Vagina (tissue), 2 donors: ENCODE data around the gene LRIT3.

Experiments
- CTCF ChIP-seq, 3 experiments: fragments of 450-650 bp in 2 of 3; fragments of 200-600 bp in 1 of 3; sonication (generic) in 1 of 3; IDR thresholded peaks; one replicate each; pipeline ENCODE4 v1.5.1; 2017 to 2019; ENCODE audit warnings: antibody characterized with exemption in 3 of 3, mild to moderate bottlenecking in 2 of 3, moderate library complexity in 2 of 3
- POLR2A ChIP-seq, 2 donors: fragments of 450-650 bp; IDR thresholded peaks; one replicate each; pipeline ENCODE4 v1.6.1; 2017; ENCODE audit warnings: antibody characterized with exemption in 2 of 2, mild to moderate bottlenecking in 2 of 2, moderate library complexity in 2 of 2
- POLR2AphosphoS5 ChIP-seq, 2 donors: sonication (generic); formaldehyde crosslinking; IDR thresholded peaks; one replicate each; pipeline ENCODE4 v1.9.0; 2017; ENCODE audit warnings: antibody characterized with exemption in 2 of 2, mild to moderate bottlenecking in 2 of 2, low read depth in 1 of 2; ENCODE audit not compliant: insufficient read depth in 1 of 2

GRCh38 chr4:109886303-109886702 lies 38.4 kb downstream of the LRIT3 start:
- TF ChIP-seq CTCF (IDR thresholded peaks at IDR 0.05) (no peak), POLR2A (IDR thresholded peaks at IDR 0.05) (no peak), POLR2AphosphoS5 (IDR thresholded peaks at IDR 0.05; ENCODE audit: insufficient read depth in 1 of 2, low read depth in 1 of 2) (no peak)
